ENCODE measurements around the gene LENG1. TPM values are rescaled to one million over a fixed set of nuclear protein-coding genes. Genes with fewer than 3 reads are reported as not detected.
A peak's percentile ranks its signal among the peaks of the same experiment; 100 is the strongest.

Gene LENG1
- total RNA-seq, 1 experiment from 2014 or later, result 1.6 TPM

DNA sequence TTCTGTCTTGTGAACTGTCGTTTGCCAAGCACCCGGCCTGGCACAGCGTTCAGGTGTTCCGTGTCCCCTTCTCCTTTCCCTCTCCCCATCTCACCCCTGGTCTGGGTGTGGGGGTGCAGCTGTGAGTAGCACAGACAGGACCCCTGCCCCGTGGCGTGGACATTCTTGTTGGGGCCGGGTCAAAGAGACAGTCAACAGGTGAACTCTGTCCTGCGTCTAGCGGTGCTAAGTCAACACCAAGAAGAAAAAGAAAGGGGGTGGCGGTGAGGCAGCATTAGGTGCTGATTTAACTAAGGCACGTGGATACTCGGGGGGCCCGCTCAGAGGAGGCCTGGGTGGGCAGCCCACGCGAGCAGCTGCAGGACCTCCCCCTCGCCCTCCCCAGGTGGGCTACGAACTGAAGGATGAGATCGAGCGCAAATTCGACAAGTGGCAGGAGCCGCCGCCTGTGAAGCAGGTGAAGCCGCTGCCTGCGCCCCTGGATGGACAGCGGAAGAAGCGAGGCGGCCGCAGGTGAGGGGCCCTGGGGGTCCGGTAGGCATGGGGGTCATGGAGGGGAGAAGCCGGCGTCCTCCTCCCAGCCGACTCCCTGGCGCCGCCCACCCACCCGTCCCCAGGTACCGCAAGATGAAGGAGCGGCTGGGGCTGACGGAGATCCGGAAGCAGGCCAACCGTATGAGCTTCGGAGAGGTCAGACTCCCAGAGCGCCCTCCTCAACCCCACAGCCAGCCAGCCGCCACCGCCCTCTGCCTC is 31.7 kb downstream of the LENG1 start:
- Histone ChIP-seq H3K27ac (ENCODE audit: low read length) (no peak overlapping the region), H3K9ac (ENCODE audit: low read length) (no peak overlapping the region), H4K20me1 (ENCODE audit: insufficient read depth, low read depth, low read length) (no peaks in the 10 kb centered on the region), H3K4me1 (ENCODE audit: low read length) (no peaks in the 10 kb centered on the region), H3K4me2 (ENCODE audit: low read depth, low read length, poor library complexity, severe bottlenecking) (no peak overlapping the region), H3K79me2 (ENCODE audit: low read length) (no peaks in the 10 kb centered on the region), H3K9me3 (ENCODE audit: low read length) (no peaks in the 10 kb centered on the region), H3K9me2 (replicated peaks; ENCODE audit: insufficient read depth, low read length) (no peaks in the 10 kb centered on the region), H3K4me3 (ENCODE audit: low read length) (no peak overlapping the region), H3K27me3 (ENCODE audit: low read length) (no peaks in the 10 kb centered on the region), H2AFZ (ENCODE audit: low read length) (no peak overlapping the region), H3K36me3 (ENCODE audit: insufficient read depth, low read length) (peaks cover 26% of the 10 kb centered on the region)
- DNase-seq, result no peak

- H2AFZ ChIP-seq (ENCODE audit: low read length), result no peak overlapping the region
- H3K27me3 ChIP-seq (ENCODE audit: low read length), result no peaks in the 10 kb centered on the region
- no peak overlapping the region for H3K4me2 ChIP-seq (ENCODE audit: low read depth, low read length, poor library complexity, severe bottlenecking)
- H3K9me2 ChIP-seq (replicated peaks; ENCODE audit: insufficient read depth, low read length), result no peaks in the 10 kb centered on the region
- H3K36me3 ChIP-seq (ENCODE audit: insufficient read depth, low read length), result peaks cover 21% of the 10 kb centered on the region
- no peak overlapping the region for H3K27ac ChIP-seq (ENCODE audit: low read length)
- no peak overlapping the region for H3K9ac ChIP-seq (ENCODE audit: low read length)
- H3K79me2 ChIP-seq (ENCODE audit: low read length), result no peaks in the 10 kb centered on the region
- H3K9me3 ChIP-seq (ENCODE audit: low read length), result no peaks in the 10 kb centered on the region
- no peak for DNase-seq
- no peaks in the 10 kb centered on the region for H4K20me1 ChIP-seq (ENCODE audit: insufficient read depth, low read depth, low read length)
- no peak overlapping the region for H3K4me3 ChIP-seq (ENCODE audit: low read length)
- no peaks in the 10 kb centered on the region for H3K4me1 ChIP-seq (ENCODE audit: low read length)
These were observed 33.8 kb downstream of the LENG1 start for GRCh38 chr19:54125713-54126112.

DNA sequence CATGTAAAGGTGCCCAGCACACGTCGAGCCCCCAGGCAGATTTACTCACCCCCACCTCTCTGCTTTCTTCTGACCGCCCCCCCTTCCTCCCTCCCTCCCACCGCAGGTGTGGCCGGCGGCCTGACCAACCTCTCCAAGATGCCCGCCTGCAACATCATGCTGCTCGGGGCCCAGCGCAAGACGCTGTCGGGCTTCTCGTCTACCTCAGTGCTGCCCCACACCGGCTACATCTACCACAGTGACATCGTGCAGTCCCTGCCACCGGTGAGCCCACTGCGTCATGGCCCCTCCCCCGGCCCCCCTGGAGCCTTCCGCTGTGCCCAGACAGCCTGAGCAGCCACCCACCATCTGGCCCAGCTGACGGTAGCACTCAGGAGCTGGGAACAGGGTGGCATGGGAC is 35.1 kb downstream of the LENG1 start:
- no peak overlapping the region for H3K9ac ChIP-seq (ENCODE audit: low read length)

GRCh38 chr19:54123682-54124081 is 35.8 kb downstream of the LENG1 start:
- Histone ChIP-seq H3K9ac (ENCODE audit: low read length) (no peak overlapping the region), H3K4me1 (ENCODE audit: low read length) (no peaks in the 10 kb centered on the region), H3K79me2 (ENCODE audit: low read length) (no peaks in the 10 kb centered on the region), H2AFZ (ENCODE audit: low read length) (no peak overlapping the region), H3K4me2 (ENCODE audit: low read depth, low read length, poor library complexity, severe bottlenecking) (no peak overlapping the region), H3K9me3 (ENCODE audit: low read length) (no peaks in the 10 kb centered on the region), H3K27me3 (ENCODE audit: low read length) (no peaks in the 10 kb centered on the region), H3K4me3 (ENCODE audit: low read length) (no peak overlapping the region), H3K9me2 (replicated peaks; ENCODE audit: insufficient read depth, low read length) (no peaks in the 10 kb centered on the region), H3K36me3 (ENCODE audit: insufficient read depth, low read length) (peaks cover 22% of the 10 kb centered on the region), H4K20me1 (ENCODE audit: insufficient read depth, low read depth, low read length) (no peaks in the 10 kb centered on the region), H3K27ac (ENCODE audit: low read length) (no peak overlapping the region)
- DNase-seq, result no peak

More for the DNA sequence above, 35.1 kb downstream of the LENG1 start:
- H3K4me3 ChIP-seq (ENCODE audit: low read length), result no peak overlapping the region
- no peak overlapping the region for H3K27ac ChIP-seq (ENCODE audit: low read length)
- H3K9me2 ChIP-seq (replicated peaks; ENCODE audit: insufficient read depth, low read length), result no peaks in the 10 kb centered on the region
- H3K4me2 ChIP-seq (ENCODE audit: low read depth, low read length, poor library complexity, severe bottlenecking), result no peak overlapping the region
- no peak overlapping the region for H2AFZ ChIP-seq (ENCODE audit: low read length)
- H3K27me3 ChIP-seq (ENCODE audit: low read length), result no peaks in the 10 kb centered on the region
- no peak for DNase-seq
- H3K4me1 ChIP-seq (ENCODE audit: low read length), result no peaks in the 10 kb centered on the region
- H3K9me3 ChIP-seq (ENCODE audit: low read length), result no peaks in the 10 kb centered on the region
- H3K79me2 ChIP-seq (ENCODE audit: low read length), result no peaks in the 10 kb centered on the region
- H3K36me3 ChIP-seq (ENCODE audit: insufficient read depth, low read length), result peaks cover 23% of the 10 kb centered on the region
- no peaks in the 10 kb centered on the region for H4K20me1 ChIP-seq (ENCODE audit: insufficient read depth, low read depth, low read length)

- Histone ChIP-seq H3K4me3 (ENCODE audit: low read length) (no peak overlapping the region), H3K79me2 (ENCODE audit: low read length) (peaks cover 21% of the 10 kb centered on the region), H3K9ac (ENCODE audit: low read length) (no peak overlapping the region), H3K4me1 (ENCODE audit: low read length) (peaks cover 9% of the 10 kb centered on the region), H3K36me3 (ENCODE audit: insufficient read depth, low read length) (peaks cover 17% of the 10 kb centered on the region; the same call in 1 of the 2 replicates), H3K9me2 (replicated peaks; ENCODE audit: insufficient read depth, low read length) (no peaks in the 10 kb centered on the region), H3K4me2 (ENCODE audit: low read depth, low read length, poor library complexity, severe bottlenecking) (no peak overlapping the region), H3K27ac (ENCODE audit: low read length) (no peak overlapping the region), H3K27me3 (ENCODE audit: low read length) (no peaks in the 10 kb centered on the region), H2AFZ (ENCODE audit: low read length) (no peak overlapping the region), H4K20me1 (ENCODE audit: insufficient read depth, low read depth, low read length) (peaks cover 9% of the 10 kb centered on the region; the same call in 1 of the 2 replicates), H3K9me3 (ENCODE audit: low read length) (no peaks in the 10 kb centered on the region)
- no peak for DNase-seq
These were observed 38.3 kb downstream of the LENG1 start for GRCh38 chr19:54121259-54121658.

- Histone ChIP-seq H3K4me3 (ENCODE audit: low read length) (peak within 1 kb of the TSS; percentile 88), H3K4me1 (ENCODE audit: low read length) (peaks cover 19% of the 10 kb centered on the region), H4K20me1 (ENCODE audit: insufficient read depth, low read depth, low read length) (peaks cover 9% of the 10 kb centered on the region; the same call in 1 of the 2 replicates), H3K36me3 (ENCODE audit: insufficient read depth, low read length) (peaks cover 17% of the 10 kb centered on the region), H3K9me3 (ENCODE audit: low read length) (no peaks in the 10 kb centered on the region), H3K27me3 (ENCODE audit: low read length) (no peaks in the 10 kb centered on the region), H3K4me2 (ENCODE audit: low read depth, low read length, poor library complexity, severe bottlenecking) (peak within 1 kb of the TSS; percentile 96), H3K9ac (ENCODE audit: low read length) (peak within 1 kb of the TSS; percentile 88), H3K27ac (ENCODE audit: low read length) (peak within 1 kb of the TSS; percentile 71), H2AFZ (ENCODE audit: low read length) (peak within 1 kb of the TSS; percentile 91), H3K79me2 (ENCODE audit: low read length) (peaks cover 42% of the 10 kb centered on the region), H3K9me2 (replicated peaks; ENCODE audit: insufficient read depth, low read length) (no peaks in the 10 kb centered on the region)
- DNase-seq, result peak; percentile 100
These were observed 44.1 kb downstream of the LENG1 start, which contains the start of the genes PRPF31 and TFPT for GRCh38 chr19:54115109-54116063. Gene PRPF31, plus strand, starts transcription at chr19:54115754. Its CDS starts 2,525 bp downstream, at chr19:54118279. Gene TFPT, minus strand, starts transcription at chr19:54115657. Its CDS starts 388 bp downstream, at chr19:54115269.

GRCh38 chr19:54114340-54115108 is 45.0 kb downstream of the LENG1 start:
- Histone ChIP-seq H3K4me1 (ENCODE audit: low read length) (peaks cover 19% of the 10 kb centered on the region), H2AFZ (ENCODE audit: low read length) (peak overlapping the region; percentile 91; the same call in 1 of the 2 replicates), H4K20me1 (ENCODE audit: insufficient read depth, low read depth, low read length) (peaks cover 9% of the 10 kb centered on the region; the same call in 1 of the 2 replicates), H3K9ac (ENCODE audit: low read length) (peak overlapping the region; percentile 88), H3K4me3 (ENCODE audit: low read length) (peak overlapping the region; percentile 88), H3K36me3 (ENCODE audit: insufficient read depth, low read length) (peaks cover 20% of the 10 kb centered on the region), H3K79me2 (ENCODE audit: low read length) (peaks cover 42% of the 10 kb centered on the region), H3K9me3 (ENCODE audit: low read length) (no peaks in the 10 kb centered on the region), H3K27ac (ENCODE audit: low read length) (no peak overlapping the region), H3K9me2 (replicated peaks; ENCODE audit: insufficient read depth, low read length) (no peaks in the 10 kb centered on the region), H3K4me2 (ENCODE audit: low read depth, low read length, poor library complexity, severe bottlenecking) (peak overlapping the region; percentile 96), H3K27me3 (ENCODE audit: low read length) (no peaks in the 10 kb centered on the region)
- peak; percentile 76 for DNase-seq
